KOPT-K1 (cell line): ENCODE results near the gene ZNF160.
A peak's percentile ranks its signal among the peaks of the same experiment; 100 is the strongest.
"Not testable (repeated sequence)": the region's sequence is repeated elsewhere in the genome, so short reads cannot be mapped to it uniquely, and the experiment has no call there.

Experiments
- H3K27ac ChIP-seq: fragments of 200-600 bp; sonication (generic); 2 replicates; pipeline ENCODE4 v1.5.1; 2016; ENCODE audit warnings: antibody characterized with exemption, mild to moderate bottlenecking, low read depth, low read length; ENCODE audit not compliant: poor library complexity, severe bottlenecking
- H3K36me3 ChIP-seq: fragments of 200-600 bp; sonication (generic); 2 replicates; pipeline ENCODE4 v1.5.1; 2017; ENCODE audit warnings: antibody characterized with exemption, mild to moderate bottlenecking, low read length, moderate library complexity; ENCODE audit not compliant: insufficient read depth
- H3K9me3 ChIP-seq: fragments of 200-600 bp; sonication (generic); 2 replicates; pipeline ENCODE4 v1.5.1; 2017; ENCODE audit warnings: antibody characterized with exemption, low read length, mild to moderate bottlenecking; ENCODE audit not compliant: insufficient read depth, poor library complexity, severe bottlenecking

ZNF160 gene

DNA sequence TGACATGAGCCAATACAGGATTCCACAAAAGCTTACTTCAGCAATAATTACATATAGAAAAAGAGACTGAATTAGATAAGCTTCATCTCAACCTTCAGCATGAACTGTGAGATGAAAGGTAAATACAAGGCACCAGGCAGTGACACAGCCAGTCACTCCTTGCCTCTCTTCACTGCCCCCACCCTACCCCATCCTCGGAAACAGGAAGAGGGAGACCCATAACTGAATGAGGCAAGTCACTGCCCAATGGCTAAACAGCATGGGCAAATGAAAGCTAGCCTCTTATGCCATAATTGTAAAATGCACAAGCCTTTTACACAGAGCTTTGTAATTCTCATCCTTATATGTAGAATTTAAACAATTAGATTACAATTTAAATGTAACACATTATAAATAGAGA, 1.7 kb downstream of the ZNF160 start:
- peak overlapping the region; percentile 83 for H3K27ac ChIP-seq
- H3K9me3 ChIP-seq, result no peaks in the 10 kb centered on the region
- H3K36me3 ChIP-seq, result peaks cover 31% of the 10 kb centered on the region

GRCh38 chr19:53098570-53098969, 4.7 kb downstream of the ZNF160 start:
- not testable (repeated sequence) for H3K9me3 ChIP-seq

DNA sequence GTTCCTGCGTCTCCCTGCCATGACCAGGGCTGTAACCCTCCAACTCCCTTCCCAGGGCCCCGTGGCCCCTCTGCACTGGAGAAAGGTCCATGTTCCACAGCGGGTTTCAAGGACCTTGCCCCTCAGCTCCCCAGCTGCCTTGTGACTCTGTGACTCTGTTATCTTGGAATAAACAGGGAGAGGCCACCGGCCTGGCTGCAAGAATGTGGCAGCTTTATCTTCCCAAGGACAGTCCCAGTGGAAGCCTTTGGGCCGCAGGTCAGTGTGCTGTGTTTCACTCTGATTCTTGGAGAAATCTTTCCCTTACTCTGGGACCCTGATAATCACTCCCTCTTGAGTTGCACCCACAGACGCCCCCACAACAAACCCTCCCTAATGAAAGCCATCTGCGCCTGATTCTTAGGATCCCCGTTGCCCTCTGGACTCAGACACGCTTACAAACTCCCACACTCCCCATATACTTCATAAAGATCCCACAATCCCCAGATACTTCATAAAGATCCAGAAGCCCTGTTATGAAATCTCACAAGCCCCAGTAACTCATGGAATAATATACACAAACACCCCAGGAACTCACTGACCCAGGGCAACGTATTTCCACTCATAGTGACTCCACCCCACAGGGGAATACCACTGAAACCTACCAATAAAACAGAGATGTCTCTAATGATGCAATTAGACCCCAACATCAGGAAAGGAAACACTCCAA, 6.1 kb downstream of the ZNF160 start:
- not testable (repeated sequence) for H3K9me3 ChIP-seq, H3K27ac ChIP-seq
- peaks cover 63% of the 10 kb centered on the region for H3K36me3 ChIP-seq

More at GRCh38 chr19:53098570-53098969, 4.7 kb downstream of the ZNF160 start:
- not testable (repeated sequence) for H3K27ac ChIP-seq
- peaks cover 49% of the 10 kb centered on the region for H3K36me3 ChIP-seq

GRCh38 chr19:53096579-53096978, 6.6 kb downstream of the ZNF160 start:
- not testable (repeated sequence) for H3K27ac ChIP-seq, H3K9me3 ChIP-seq
- H3K36me3 ChIP-seq, result peaks cover 69% of the 10 kb centered on the region

GRCh38 chr19:53094754-53095575, 8.3 kb downstream of the ZNF160 start:
- Histone ChIP-seq H3K9me3 (no peaks in the 10 kb centered on the region), H3K36me3 (peaks cover 82% of the 10 kb centered on the region), H3K27ac (no peak overlapping the region)

- no peak overlapping the region for H3K27ac ChIP-seq
- H3K36me3 ChIP-seq, result peaks cover 82% of the 10 kb centered on the region
- H3K9me3 ChIP-seq, result no peaks in the 10 kb centered on the region
Observed at GRCh38 chr19:53092723-53093122, 10.5 kb downstream of the ZNF160 start.

GRCh38 chr19:53091413-53092254, 11.6 kb downstream of the ZNF160 start:
- no peaks in the 10 kb centered on the region for H3K9me3 ChIP-seq
- no peak overlapping the region for H3K27ac ChIP-seq
- peaks cover 85% of the 10 kb centered on the region for H3K36me3 ChIP-seq

GRCh38 chr19:53088091-53088490, 15.1 kb downstream of the ZNF160 start:
- Histone ChIP-seq H3K9me3 (peaks cover 6% of the 10 kb centered on the region), H3K27ac (no peak overlapping the region), H3K36me3 (peaks cover 97% of the 10 kb centered on the region)

- Histone ChIP-seq H3K9me3 (peaks cover 17% of the 10 kb centered on the region), H3K27ac (no peak overlapping the region), H3K36me3 (peaks cover 97% of the 10 kb centered on the region)
Observed at GRCh38 chr19:53086949-53087348, 16.3 kb downstream of the ZNF160 start.

DNA sequence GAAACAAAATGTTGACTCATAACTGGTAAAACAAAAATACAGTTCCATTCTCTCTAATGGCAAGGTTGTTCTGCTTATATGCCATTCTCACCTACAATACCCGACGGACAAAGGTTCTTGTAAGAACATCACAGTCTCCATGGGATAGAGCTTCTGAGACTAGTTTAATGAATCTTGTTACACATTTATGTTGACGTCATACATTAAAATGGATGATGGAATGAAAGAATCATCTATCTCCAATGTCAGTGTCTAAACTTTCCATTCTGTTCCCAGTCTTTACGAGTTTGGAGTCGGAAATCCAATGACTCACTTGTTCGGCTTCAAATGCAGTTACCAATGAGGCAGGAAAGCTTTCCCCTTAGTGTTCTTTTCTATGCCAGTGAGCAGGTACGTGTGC, 17.7 kb downstream of the ZNF160 start:
- Histone ChIP-seq H3K27ac (no peak overlapping the region), H3K36me3 (peaks cover 97% of the 10 kb centered on the region), H3K9me3 (peaks cover 31% of the 10 kb centered on the region)

DNA sequence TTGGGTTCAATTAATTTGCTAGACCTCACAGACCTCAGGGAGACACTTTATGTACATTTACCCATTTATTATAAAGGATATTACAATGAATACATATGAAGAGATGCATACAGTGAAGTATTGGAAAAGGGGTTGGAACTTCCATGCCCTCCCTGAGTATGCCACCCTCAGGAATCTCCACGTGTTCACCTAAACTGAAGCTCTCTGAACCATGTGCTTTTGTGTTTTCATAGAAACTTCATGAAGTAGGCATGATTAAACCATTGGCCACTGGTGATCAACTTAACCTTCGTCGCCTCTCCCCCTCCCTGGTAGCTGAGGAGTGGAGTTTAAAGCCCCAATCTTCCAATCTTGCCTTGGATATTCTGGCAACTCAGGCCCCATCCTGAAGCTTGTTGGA, 20.3 kb downstream of the ZNF160 start:
- peaks cover 94% of the 10 kb centered on the region for H3K36me3 ChIP-seq
- no peak overlapping the region for H3K27ac ChIP-seq
- H3K9me3 ChIP-seq, result peaks cover 50% of the 10 kb centered on the region

DNA sequence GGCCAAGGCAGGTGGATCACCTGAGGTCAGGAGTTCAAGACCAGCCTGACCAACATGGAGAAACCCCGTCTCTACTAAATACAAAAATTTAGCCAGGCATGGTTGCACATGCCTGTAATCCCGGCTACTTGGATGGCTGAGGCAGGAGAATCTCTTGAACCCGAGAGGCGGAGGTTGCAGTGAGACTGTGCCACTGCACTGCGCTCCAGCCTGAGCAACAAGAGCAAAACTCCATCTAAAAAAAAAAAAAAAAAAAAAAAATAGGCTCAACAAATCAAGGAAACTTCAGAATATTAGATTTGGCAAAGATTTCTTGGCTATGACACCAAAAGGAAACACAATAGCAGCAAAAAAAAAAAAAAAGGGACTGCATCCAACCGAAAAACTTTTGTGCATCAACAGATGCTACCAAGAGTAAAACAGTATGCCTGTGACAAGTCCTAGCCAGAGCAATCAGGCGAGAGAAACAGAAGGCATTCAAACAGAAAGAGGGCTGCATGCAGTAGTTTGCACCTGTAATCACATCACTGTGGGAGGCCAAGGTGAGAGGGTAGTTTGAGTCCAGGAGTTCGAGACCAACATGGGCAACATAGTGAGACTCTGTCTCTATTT, 23.8 kb downstream of the ZNF160 start:
- peaks cover 95% of the 10 kb centered on the region for H3K36me3 ChIP-seq
- H3K9me3 ChIP-seq, result peaks cover 74% of the 10 kb centered on the region
- H3K27ac ChIP-seq, result no peak overlapping the region

DNA sequence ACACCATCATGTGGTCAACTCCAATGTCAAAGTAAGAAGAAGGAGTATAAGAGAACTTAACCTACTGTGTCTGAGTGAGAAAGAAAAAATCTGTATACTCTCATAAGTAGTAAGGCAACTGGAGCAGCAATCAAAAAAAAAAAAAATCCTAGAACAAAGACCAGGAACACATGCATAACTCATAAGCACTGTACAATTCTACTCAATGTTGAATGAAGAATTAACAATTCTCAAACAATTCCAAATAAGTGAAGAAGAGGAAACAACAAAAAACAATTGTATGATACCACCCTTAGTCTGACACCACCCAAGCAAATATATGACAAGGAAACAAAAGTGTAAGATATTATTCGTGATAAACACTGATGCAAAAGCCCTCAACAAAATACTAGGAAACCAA, 24.6 kb downstream of the ZNF160 start:
- H3K36me3 ChIP-seq, result peaks cover 95% of the 10 kb centered on the region

DNA sequence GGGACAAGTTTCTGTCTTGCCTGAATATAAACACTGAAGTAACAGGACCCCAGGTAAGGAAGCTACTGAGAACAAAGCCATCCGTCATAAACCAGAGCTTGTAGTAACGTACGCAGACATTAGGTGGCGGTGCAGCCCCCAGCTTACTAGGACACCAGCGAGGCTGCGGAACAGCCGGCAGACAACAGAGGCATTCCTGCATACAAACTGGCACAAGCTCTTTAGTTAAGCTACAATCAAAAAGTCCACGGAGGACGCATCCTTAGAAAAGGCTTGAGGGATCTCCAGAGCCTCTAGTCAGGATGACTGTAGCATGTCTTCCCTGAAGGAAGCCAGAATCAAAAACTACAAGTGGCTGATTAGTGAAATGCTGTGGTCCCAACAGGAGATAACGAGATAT, 26.2 kb downstream of the ZNF160 start:
- Histone ChIP-seq H3K27ac (no peak overlapping the region), H3K9me3 (peaks cover 80% of the 10 kb centered on the region)

More for the DNA sequence above, 24.6 kb downstream of the ZNF160 start:
- Histone ChIP-seq H3K27ac (no peak overlapping the region), H3K9me3 (peaks cover 81% of the 10 kb centered on the region)

GRCh38 chr19:53068834-53069233, 34.4 kb downstream of the ZNF160 start:
- H3K36me3 ChIP-seq, result peaks cover 99% of the 10 kb centered on the region
- no peak overlapping the region for H3K27ac ChIP-seq
- H3K9me3 ChIP-seq, result peaks cover 99% of the 10 kb centered on the region

More for the DNA sequence above, 26.2 kb downstream of the ZNF160 start:
- H3K36me3 ChIP-seq, result peaks cover 95% of the 10 kb centered on the region
